Activated gamma-delta T cell (primary cell): ENCODE measurements around the gene OPRM1.

ENCODE experiments used
- DNase-seq: peaks from one replicate; lab custom pipeline; 2025; lab: John Stamatoyannopoulos, UW

The OPRM1 gene

GRCh38 chr6:154080461-154081189, 41.6 kb downstream of the OPRM1 start:
- no peak for DNase-seq

DNA sequence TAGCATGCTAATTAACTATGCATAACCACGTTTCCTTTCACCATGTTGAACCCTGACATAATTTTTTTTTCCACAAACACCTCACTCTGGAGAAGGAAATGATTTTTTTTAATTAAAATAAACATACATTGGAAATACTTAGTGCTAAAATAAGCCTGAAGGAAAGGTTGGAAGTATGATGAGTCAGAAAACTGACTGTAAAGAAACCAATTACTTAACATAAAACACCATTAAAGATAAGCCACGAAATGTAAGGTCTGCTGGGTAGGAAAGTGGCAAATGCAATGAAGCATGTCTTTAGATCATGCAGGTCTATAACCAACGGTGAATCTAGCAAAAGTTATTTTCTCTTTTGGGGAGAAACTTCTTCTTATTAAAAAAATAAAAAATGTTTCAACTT, 47.5 kb downstream of the OPRM1 start:
- no peak for DNase-seq

DNA sequence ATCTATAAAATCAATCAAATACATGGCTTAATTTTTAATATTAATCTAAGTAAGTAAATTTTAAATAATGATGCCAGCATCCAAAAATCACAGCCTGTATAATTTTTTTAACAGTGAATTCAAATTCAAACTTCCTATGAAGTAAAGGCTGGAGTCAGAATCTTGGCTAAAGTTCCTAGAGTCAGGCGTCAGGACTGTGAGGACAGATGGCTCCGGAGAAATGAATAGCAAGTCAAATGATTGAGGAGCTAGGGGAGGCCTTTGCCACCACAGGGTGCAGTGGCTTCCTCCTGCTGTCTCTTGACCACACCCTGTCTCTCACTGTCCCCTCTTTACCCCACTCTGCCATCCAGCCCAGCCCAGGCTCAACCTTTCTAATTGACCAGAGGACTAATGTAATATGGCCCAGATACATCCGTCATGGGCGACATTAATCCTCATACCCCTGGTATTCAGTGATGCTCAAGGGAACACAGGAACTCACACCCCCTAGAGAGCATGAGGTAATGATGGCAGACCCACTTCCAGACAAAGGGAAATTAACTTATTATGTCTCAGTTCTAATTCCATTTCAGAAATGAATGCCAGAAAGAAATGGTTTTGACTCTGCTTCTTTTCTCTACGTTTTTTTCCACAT, 53.4 kb downstream of the OPRM1 start:
- DNase-seq: no peak

DNA sequence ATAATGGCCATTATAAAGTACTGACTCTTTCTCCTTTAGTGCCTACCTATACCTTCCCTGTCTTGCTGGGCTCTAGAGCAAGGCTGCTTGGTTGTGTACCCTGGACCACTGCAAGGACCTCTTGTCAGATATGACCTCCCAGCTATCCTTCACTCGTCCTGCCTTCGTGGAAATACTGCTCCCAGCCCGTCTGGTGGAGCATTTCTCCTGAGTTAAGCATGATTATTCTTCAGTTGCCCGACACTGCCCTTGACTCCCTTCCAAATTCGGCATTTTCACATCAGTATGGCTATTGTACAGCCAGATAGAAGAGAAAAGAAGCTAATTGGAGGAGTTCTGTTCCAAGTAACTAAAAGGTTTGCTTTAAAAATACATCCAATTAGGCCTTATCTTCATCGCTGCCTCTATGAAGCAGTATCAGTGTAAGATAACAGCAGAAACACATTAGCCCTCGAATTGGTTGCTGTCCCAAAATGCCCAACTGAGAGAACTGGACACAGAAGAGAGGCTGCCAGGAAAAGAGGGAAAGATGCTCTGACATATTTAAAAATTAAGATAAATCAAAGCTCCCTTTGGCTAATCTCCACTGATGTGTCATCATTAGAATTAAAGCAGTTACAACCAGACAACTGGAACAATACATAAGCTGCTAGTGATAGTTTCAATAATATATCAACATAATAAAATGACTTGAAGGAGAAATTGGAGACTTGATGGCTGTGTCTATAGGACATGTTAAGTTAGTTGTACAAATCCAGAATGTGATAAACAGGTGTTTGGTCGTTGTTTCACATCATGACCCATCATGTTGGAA, 54.4 kb downstream of the OPRM1 start:
- no peak for DNase-seq

DNA sequence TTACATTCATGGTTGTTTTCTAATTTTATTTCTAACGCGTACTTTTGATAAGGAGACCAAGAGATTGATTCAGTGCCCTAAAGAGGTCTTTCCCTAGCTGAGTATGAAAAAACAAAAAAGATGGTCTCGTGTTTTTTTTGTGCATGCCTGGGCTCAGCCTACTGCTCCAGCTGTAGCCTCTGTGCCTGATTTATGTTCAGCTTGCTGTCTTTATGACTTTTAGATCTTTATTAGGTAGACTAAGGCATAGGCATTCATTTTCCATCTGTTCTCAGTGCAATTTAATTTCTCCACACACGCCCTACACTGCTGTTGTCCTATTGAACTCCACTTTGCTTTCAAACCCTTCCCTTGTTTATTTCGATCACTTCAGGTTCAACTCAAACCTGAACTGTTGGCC, 56.5 kb downstream of the OPRM1 start:
- no peak for DNase-seq

DNA sequence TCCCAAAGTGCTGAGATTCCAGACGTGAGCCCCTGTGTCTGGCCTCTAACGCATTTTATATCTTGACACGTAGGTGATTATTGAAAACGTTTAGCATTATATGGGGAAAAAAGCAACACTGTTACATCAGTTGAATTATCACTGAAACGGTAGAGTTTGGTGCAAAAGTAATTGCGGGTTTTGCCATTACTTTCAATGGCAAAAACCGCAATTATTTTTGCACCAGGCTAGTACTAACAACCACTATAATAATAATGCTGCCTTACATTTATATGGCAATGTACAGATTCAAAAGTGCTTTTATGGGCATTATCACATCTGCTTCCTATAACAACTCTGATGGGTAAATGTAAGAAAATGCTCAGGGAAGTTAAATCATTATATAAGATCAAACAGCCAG, 57.3 kb downstream of the OPRM1 start:
- DNase-seq: no peak

- DNase-seq: no peak
Observed at GRCh38 chr6:154096834-154097233, 57.8 kb downstream of the OPRM1 start.

DNA sequence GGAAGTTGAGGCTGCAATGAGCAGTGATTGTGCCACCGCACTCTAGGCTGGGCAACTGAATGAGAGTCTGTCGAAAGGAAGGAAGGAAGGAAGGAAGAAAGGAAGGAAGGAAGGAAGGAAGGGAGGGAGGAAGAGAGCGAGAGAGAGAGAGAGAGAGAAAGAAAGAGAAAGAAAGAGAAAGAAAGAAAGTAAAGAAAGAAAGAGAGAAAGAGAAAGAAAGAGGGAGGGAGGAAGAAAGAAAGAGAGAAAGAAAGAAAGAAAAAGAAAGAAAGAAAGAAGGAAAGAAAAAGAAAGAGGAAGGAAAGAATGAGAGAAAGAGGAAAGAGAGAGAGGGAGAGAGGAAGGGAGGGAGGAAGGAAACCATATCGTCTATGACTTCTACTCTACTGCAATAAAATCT, 60.2 kb downstream of the OPRM1 start:
- DNase-seq: no peak

GRCh38 chr6:154106251-154106650, 67.2 kb downstream of the OPRM1 start:
- no peak for DNase-seq

DNA sequence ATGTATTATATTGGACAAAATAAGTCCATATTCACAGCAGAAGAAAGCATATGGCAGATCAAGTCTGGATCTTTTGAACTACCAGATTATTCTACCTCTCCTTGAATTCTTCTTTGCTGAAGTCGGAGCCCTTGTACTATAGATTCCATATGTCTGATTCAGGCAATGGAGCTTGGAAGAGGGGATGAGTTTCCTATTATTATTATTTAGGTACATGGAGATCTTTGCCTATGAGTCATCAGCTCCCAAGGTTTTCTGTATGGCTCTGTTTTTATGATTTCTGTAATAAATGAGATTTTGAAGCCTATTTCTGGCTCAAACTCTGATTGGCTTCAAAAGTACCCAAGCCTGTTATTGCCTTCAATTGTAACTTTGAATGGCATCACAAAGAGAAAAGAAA, 72.0 kb downstream of the OPRM1 start:
- no peak for DNase-seq

DNA sequence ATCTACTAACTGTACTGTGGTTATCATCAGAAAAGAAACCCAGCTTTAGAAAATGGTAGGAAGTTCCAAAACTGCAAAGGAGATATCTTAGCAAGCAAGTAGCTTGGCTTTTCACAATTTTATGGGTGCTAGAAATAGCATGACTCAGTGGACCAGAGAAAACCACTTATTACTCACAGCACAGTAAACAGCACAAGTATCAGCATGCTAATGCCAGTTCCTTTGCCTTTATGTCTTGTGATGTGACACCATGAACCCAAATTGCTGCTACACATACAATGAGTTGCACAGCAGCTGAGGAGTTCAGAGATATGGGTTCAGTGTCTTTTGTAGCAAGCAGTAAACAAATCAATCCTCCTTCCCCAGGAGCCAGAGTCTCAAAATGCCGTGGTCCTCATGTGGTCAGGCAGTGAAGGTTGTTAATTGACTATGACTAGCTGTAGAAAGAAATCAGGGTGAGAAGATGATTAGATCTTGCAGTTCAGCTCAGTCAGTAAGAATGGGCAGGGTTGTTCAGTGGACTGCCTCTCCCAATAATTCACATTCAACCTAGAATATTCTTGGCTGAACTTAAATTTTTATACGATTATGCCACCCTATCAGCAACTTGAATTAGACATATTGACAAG, 73.3 kb downstream of the OPRM1 start:
- DNase-seq: no peak

DNA sequence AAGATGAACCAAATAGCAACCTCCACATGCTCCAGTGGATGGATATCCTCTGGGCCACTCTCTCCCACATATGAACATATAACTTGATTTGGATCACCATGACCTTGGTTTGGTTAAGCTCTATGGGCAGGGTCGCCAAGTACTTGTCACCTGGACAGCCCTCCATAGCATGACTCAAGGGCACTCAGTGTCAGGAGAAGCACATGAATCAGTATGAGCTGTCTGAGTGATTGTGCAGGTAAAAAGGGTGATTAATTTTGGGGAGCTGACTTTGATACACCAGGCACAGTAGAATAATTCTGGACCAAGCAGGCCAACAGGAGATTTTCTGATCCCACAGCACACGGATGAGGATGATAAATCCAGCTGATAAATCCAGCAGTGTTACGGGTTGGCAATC, 74.4 kb downstream of the OPRM1 start:
- no peak for DNase-seq

GRCh38 chr6:154117485-154117884, 78.4 kb downstream of the OPRM1 start:
- no peak for DNase-seq

GRCh38 chr6:154122195-154122925, 83.3 kb downstream of the OPRM1 start:
- DNase-seq: no peak

- no peak for DNase-seq
Observed at GRCh38 chr6:154123155-154123956, 84.3 kb downstream of the OPRM1 start.

- no peak for DNase-seq
Observed at GRCh38 chr6:154125421-154125820, 86.4 kb downstream of the OPRM1 start.

GRCh38 chr6:154127657-154128056, 88.6 kb downstream of the OPRM1 start:
- DNase-seq: no peak

DNA sequence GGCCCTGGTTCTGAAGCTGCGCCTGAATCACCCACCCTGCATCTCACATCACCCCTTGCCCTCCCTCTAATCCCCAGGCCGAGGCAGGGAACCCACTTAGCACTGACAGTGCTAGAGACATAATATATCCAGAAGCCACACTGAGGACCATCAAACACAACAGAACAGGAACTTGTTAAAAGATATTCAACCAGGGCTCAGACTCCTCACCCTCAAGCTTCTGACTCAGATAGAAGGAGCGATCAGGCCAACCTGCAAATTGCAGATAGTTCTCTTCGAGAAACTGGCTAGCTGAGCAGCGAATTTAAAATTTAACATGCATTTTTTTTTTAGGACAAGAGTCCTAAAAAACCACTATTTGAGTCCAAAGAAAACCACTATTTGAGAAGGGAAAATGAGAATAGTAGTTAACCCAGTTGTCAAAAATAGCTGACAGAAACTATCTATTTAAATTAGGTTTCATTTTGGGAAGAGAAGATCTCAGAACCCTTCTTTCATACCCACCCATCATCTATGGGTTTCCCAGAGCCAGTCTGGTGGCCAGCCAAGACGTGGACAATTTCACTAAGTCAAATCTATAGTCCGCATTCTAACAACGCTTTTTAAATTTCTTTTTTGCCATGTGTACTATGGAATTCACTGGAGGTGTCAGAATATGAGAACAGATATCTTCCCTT, 95.6 kb downstream of the OPRM1 start:
- no peak for DNase-seq

GRCh38 chr6:154138793-154139192, 99.8 kb downstream of the OPRM1 start:
- no peak for DNase-seq

- DNase-seq: no peak
Observed at GRCh38 chr6:154139892-154140291, 100.9 kb downstream of the OPRM1 start.
